HCT116 (cell line): ENCODE data around the gene CIP2A. TPM values are rescaled to one million over a fixed set of nuclear protein-coding genes. Genes with fewer than 3 reads are reported as not detected.

Experiments
- ATAC-seq: fragments of 200-7000 bp; cut with Tn5 transposase; 2 replicates; pipeline ENCODE4 v1.9.1; 2020; ENCODE audit warnings: mild to moderate bottlenecking, moderate library complexity
- BruUV-seq: library from RNA; stranded (reverse); fragments of 400-500 nt; replicated peaks from 2 replicates; lab custom pipeline; 2021; lab: Mats Ljungman, UMichigan
- CTCF ChIA-PET: fragments of 300-600 bp; sonication (Branson Sonifier 250); formaldehyde crosslinking; loops from one replicate; lab custom pipeline; 2021; ENCODE audit warnings: antibody characterized with exemption; lab: Charles Lee
- POLR2A ChIA-PET: fragments of 300-600, 350-600 bp; sonication (Branson Sonifier 250); formaldehyde crosslinking; loops from one replicate; lab custom pipeline; 2021; ENCODE audit warnings: antibody characterized with exemption; lab: Charles Lee
- RAD21 ChIA-PET, 2 experiments: fragments of 300-600 bp; sonication (Branson Sonifier 250); formaldehyde crosslinking; loops; one replicate each; lab custom pipeline; 2023; ENCODE audit warnings: low total read pairs in 2 of 2; ENCODE audit not compliant: uncharacterized antibody in 2 of 2, unreplicated experiment in 2 of 2, low non-redundant PET in 1 of 2; lab: Charles Lee
- DNase-seq: peaks from one replicate; pipeline ENCODE4 v3.0.0-alpha.2; 2010; ENCODE audit warnings: low read depth, low spot score
- H2AFZ ChIP-seq: fragments of 200-600 bp; shearing (Covaris generic), sonication (generic); 2 replicates; pipeline ENCODE4 v1.6.1; 2017; ENCODE audit warnings: low read depth, mixed run types, mixed read lengths, antibody characterized with exemption, low read length; ENCODE audit not compliant: poor library complexity, severe bottlenecking
- H3K27ac ChIP-seq: 2 replicates; pipeline ENCODE4 v1.5.1; 2012; ENCODE audit warnings: low read depth, low read length
- H3K27me3 ChIP-seq: fragments of 200-600 bp; sonication (generic); 2 replicates; pipeline ENCODE4 v1.6.1; 2016; ENCODE audit warnings: mixed run types, low read length, mixed read lengths; ENCODE audit not compliant: insufficient read depth
- H3K36me3 ChIP-seq, 2 experiments: fragments of 200-500 bp in 1 of 2; fragments of 200-600 bp in 1 of 2; sonication (Bioruptor generic) in 1 of 2; sonication (generic) in 1 of 2; 2 replicates each; pipeline versions ENCODE4 v1.5.1 to v1.6.1; 2014 to 2016; ENCODE audit warnings: low read length in 2 of 2, inconsistent platforms in 1 of 2, mixed read lengths in 1 of 2, mixed run types in 1 of 2; ENCODE audit not compliant: insufficient read depth in 2 of 2, control insufficient read depth in 1 of 2
- H3K4me1 ChIP-seq, 2 experiments: fragments of 200-600 bp in 1 of 2; sonication (generic) in 1 of 2; 2 replicates each; pipeline versions ENCODE4 v1.5.1 to v1.6.1; 2012 to 2017; ENCODE audit warnings: low read length in 2 of 2, inconsistent platforms in 1 of 2, mild to moderate bottlenecking in 1 of 2, mixed read lengths in 1 of 2, mixed run types in 1 of 2, moderate library complexity in 1 of 2; ENCODE audit not compliant: insufficient read depth in 2 of 2, control insufficient read depth in 1 of 2
- H3K4me2 ChIP-seq: fragments of 200-600 bp; sonication (generic); 2 replicates; pipeline ENCODE4 v1.6.1; 2017; ENCODE audit warnings: mixed run types, low read length, mixed read lengths
- H3K4me3 ChIP-seq, 2 experiments: fragments of 200-600 bp in 1 of 2; sonication (generic) in 1 of 2; replicated peaks in 1 of 2; 2 replicates each; pipeline ENCODE4 v1.5.1; 2011 to 2016; ENCODE audit warnings: low read length in 2 of 2, control low read depth in 1 of 2, low read depth in 1 of 2, mild to moderate bottlenecking in 1 of 2, mixed read lengths in 1 of 2, mixed run types in 1 of 2
- H3K79me2 ChIP-seq: fragments of 200-600 bp; sonication (generic); 2 replicates; pipeline ENCODE4 v1.6.1; 2017; ENCODE audit warnings: mild to moderate bottlenecking, mixed run types, low read length, moderate library complexity, mixed read lengths; ENCODE audit not compliant: insufficient read depth
- H3K9ac ChIP-seq: fragments of 200-600 bp; sonication (generic); 2 replicates; pipeline ENCODE4 v1.6.1; 2016; ENCODE audit warnings: low read length, mixed read lengths
- H3K9me2 ChIP-seq: fragments of 200-600 bp; sonication (generic), shearing (Covaris generic); 2 replicates; pipeline ENCODE4 v1.6.1; 2017; ENCODE audit warnings: mixed run types, mild to moderate bottlenecking, moderate library complexity; ENCODE audit not compliant: insufficient read depth
- H3K9me3 ChIP-seq, 2 experiments: fragments of 200-500 bp in 1 of 2; fragments of 200-600 bp in 1 of 2; sonication (Bioruptor generic) in 1 of 2; sonication (generic) in 1 of 2; 2 replicates each; pipeline ENCODE4 v1.6.1; 2014 to 2017; ENCODE audit warnings: low read length in 2 of 2, mixed read lengths in 2 of 2, inconsistent platforms in 1 of 2, low read depth in 1 of 2, mild to moderate bottlenecking in 1 of 2, mixed run types in 1 of 2, moderate library complexity in 1 of 2; ENCODE audit not compliant: control insufficient read depth in 1 of 2, insufficient read depth in 1 of 2
- H4K20me1 ChIP-seq: fragments of 200-600 bp; sonication (generic), shearing (Covaris generic); 2 replicates; pipeline ENCODE4 v1.6.1; 2017; ENCODE audit warnings: mixed run types, mild to moderate bottlenecking, moderate library complexity; ENCODE audit not compliant: insufficient read depth
- EZH2phosphoT487 ChIP-seq: fragments of 200-600 bp; IDR thresholded peaks from 2 replicates; pipeline ENCODE4 v1.6.1; 2018; ENCODE audit warnings: antibody characterized with exemption, borderline replicate concordance
- POLR2AphosphoS5 ChIP-seq: IDR thresholded peaks from 2 replicates; pipeline ENCODE4 v1.6.1; 2011; ENCODE audit warnings: mild to moderate bottlenecking, low read depth, low read length, moderate library complexity
- RAD21 ChIP-seq: IDR thresholded peaks from 2 replicates; pipeline ENCODE4 v1.6.1; 2012; ENCODE audit warnings: low read depth, mild to moderate bottlenecking
- SRF ChIP-seq: IDR thresholded peaks from 2 replicates; pipeline ENCODE4 v1.6.1; 2012; ENCODE audit warnings: low read depth
- TCF7L2 ChIP-seq: IDR thresholded peaks from 2 replicates; pipeline ENCODE4 v1.7.0; 2011; ENCODE audit warnings: borderline replicate concordance, inconsistent platforms; ENCODE audit not compliant: insufficient read depth, insufficient read length; ENCODE audit errors: extremely low read depth
- YY1 ChIP-seq: IDR thresholded peaks from 2 replicates; pipeline ENCODE4 v1.6.1; 2011; ENCODE audit warnings: low read length, low read depth, moderate library complexity, mild to moderate bottlenecking; ENCODE audit not compliant: insufficient replicate concordance; ENCODE audit errors: extremely low read depth
- ZFX ChIP-seq: fragments of 450-650 bp; IDR thresholded peaks from 2 replicates; pipeline ENCODE4 v1.6.1; 2017
- intact Hi-C: fragments of 100-400 bp; cut with micrococcal nuclease; formaldehyde crosslinking; loops from 2 replicates; pipeline ENCODE4 v1.10.0; 2022
- total RNA-seq: library from RNA; stranded (reverse); gene quantifications from one replicate; pipeline ENCODE4 v1.2.1, GENCODE V29; 2021; ENCODE audit not compliant: unreplicated experiment
- TF ChIP-seq, protein P1 (sequence below): IDR thresholded peaks from 2 replicates; pipeline ENCODE4 v1.6.1; 2011; ENCODE audit warnings: mild to moderate bottlenecking, low read length, moderate library complexity; ENCODE audit not compliant: insufficient replicate concordance; ENCODE audit errors: extremely low read depth

Gene CIP2A
- total RNA-seq, 1 experiment from 2014 or later = 41.6 TPM

DNA sequence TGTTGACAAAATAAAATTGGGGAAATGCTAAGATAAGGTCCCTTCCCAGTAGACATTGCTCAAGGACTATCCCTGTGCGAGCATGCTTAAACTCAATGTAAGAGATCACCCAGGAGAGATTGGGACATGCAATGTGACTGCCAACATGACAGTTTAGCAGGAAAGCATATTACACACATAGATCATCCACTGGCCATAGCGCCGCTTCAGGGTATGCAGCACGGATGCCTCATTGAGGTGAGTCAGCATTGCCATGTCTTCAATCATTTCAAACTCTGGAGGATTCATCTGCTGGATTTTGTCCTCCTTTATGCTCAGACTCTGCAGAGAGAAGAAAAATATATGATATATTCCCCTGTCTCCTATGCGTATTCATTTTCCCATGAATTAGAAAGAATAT, 87.7 kb downstream of the CIP2A start:
- H3K4me3 ChIP-seq = no peak overlapping the region
- CTCF ChIA-PET = no interaction called here
- H3K36me3 ChIP-seq = no peaks in the 10 kb centered on the region

DNA sequence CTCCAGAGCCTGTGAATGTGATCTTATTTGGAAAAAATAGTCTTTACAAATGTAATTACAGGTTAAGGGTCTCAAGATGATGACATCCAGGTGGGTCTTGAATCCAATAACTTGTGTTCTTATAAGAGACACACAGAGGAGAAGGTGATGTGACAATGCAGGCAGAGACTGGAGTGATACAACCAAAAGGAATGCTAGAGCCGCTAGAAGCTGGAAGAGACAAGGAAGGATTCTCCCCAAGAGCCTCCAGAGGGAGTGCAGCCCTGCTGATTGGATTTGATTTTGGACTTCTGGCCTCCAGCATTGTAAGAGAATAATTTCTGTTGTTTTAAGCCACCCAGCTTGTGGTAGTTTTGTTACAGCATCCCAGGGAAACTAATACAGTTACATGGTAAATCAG, 88.5 kb downstream of the CIP2A start:
- H4K20me1 ChIP-seq = no peaks in the 10 kb centered on the region
- H3K9me3 ChIP-seq = no peaks in the 10 kb centered on the region
- POLR2A ChIA-PET = no interaction called here
- RAD21 ChIA-PET = no interaction called here
- TF ChIP-seq POLR2AphosphoS5 (no peak), RAD21 (peak; percentile 4; the same call in 1 of the 2 replicates)
- no peaks in the 10 kb centered on the region for H3K36me3 ChIP-seq
- BruUV-seq = no TSS peak
- no peak overlapping the region for H3K4me2 ChIP-seq
- intact Hi-C loops = no loop called here
- no peak overlapping the region for H3K27ac ChIP-seq
- H3K79me2 ChIP-seq = no peaks in the 10 kb centered on the region
- no peak for DNase-seq
- no peaks in the 10 kb centered on the region for H3K27me3 ChIP-seq
- no peak overlapping the region for H3K9ac ChIP-seq
- H3K4me1 ChIP-seq = no peaks in the 10 kb centered on the region
- H3K4me3 ChIP-seq = no peak overlapping the region
- H2AFZ ChIP-seq = no peak overlapping the region
- CTCF ChIA-PET = no interaction called here
- H3K9me2 ChIP-seq = no peaks in the 10 kb centered on the region
- ATAC-seq = no peak

More for the DNA sequence above, 87.7 kb downstream of the CIP2A start:
- ChIA-PET POLR2A (no interaction called here), RAD21 (no interaction called here)
- intact Hi-C loops = no loop called here
- no peak overlapping the region for H2AFZ ChIP-seq
- no peaks in the 10 kb centered on the region for H3K9me3 ChIP-seq
- H4K20me1 ChIP-seq = no peaks in the 10 kb centered on the region
- TF ChIP-seq RAD21 (no peak), TCF7L2 (no peak), EZH2phosphoT487 (no peak), POLR2AphosphoS5 (no peak), ZFX (no peak), SRF (no peak), YY1 (no peak)
- TF ChIP-seq, protein P1, sequence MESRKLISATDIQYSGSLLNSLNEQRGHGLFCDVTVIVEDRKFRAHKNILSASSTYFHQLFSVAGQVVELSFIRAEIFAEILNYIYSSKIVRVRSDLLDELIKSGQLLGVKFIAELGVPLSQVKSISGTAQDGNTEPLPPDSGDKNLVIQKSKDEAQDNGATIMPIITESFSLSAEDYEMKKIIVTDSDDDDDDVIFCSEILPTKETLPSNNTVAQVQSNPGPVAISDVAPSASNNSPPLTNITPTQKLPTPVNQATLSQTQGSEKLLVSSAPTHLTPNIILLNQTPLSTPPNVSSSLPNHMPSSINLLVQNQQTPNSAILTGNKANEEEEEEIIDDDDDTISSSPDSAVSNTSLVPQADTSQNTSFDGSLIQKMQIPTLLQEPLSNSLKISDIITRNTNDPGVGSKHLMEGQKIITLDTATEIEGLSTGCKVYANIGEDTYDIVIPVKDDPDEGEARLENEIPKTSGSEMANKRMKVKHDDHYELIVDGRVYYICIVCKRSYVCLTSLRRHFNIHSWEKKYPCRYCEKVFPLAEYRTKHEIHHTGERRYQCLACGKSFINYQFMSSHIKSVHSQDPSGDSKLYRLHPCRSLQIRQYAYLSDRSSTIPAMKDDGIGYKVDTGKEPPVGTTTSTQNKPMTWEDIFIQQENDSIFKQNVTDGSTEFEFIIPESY = no peak
- H3K4me1 ChIP-seq = no peaks in the 10 kb centered on the region
- no peaks in the 10 kb centered on the region for H3K9me2 ChIP-seq
- no peak overlapping the region for H3K4me2 ChIP-seq
- DNase-seq (no peak), ATAC-seq (no peak)
- BruUV-seq = no TSS peak
- no peaks in the 10 kb centered on the region for H3K27me3 ChIP-seq
- H3K9ac ChIP-seq = no peak overlapping the region
- H3K79me2 ChIP-seq = no peaks in the 10 kb centered on the region
- no peak overlapping the region for H3K27ac ChIP-seq

Other genes starting within 250 kb of the CIP2A start
- 11.2 TPM for gene MYH15, start 78.8 kb downstream of the CIP2A start, total RNA-seq
- 19.4 TPM for gene DZIP3, start 284 bp upstream of the CIP2A start, total RNA-seq
- not detected for gene RETNLB, start 168.0 kb upstream of the CIP2A start, total RNA-seq
- gene TRAT1, start 233.3 kb upstream of the CIP2A start, total RNA-seq = not detected